GM12891 (cell line): ENCODE measurements around the gene GATAD2B.
"Not testable (repeated sequence)": the region's sequence is repeated elsewhere in the genome, so short reads cannot be mapped to it uniquely, and the experiment has no call there.

Source experiments
- DNase-seq: peaks from one replicate; pipeline ENCODE4 v3.0.0; 2011; ENCODE audit warnings: low spot score; ENCODE audit not compliant: insufficient read length
- FAIRE-seq: peaks from 2 replicates; lab custom pipeline; 2011; peaks lifted over from hg19 to GRCh38; lab: Jason Lieb, UNC
- PAX5 ChIP-seq: IDR thresholded peaks from 2 replicates; pipeline ENCODE4 v1.6.1; 2011; ENCODE audit warnings: low read length, moderate library complexity, mild to moderate bottlenecking; ENCODE audit not compliant: insufficient read depth, severe bottlenecking
- POLR2A ChIP-seq: IDR thresholded peaks from 2 replicates; pipeline ENCODE4 v1.6.1; 2011; ENCODE audit warnings: low read depth, low read length, control low read depth
- POLR2AphosphoS5 ChIP-seq: IDR thresholded peaks from 2 replicates; pipeline ENCODE4 v1.6.1; 2011; ENCODE audit warnings: low read depth, low read length, control low read depth
- POU2F2 ChIP-seq: IDR thresholded peaks from 2 replicates; pipeline ENCODE4 v1.6.1; 2011; ENCODE audit warnings: low read depth, mild to moderate bottlenecking, control low read depth, low read length, moderate library complexity
- SPI1 ChIP-seq: IDR thresholded peaks from 2 replicates; pipeline ENCODE4 v1.6.1; 2011; ENCODE audit warnings: low read depth, low read length, control low read depth
- TAF1 ChIP-seq: IDR thresholded peaks from 2 replicates; pipeline ENCODE4 v1.6.1; 2011; ENCODE audit warnings: low read depth, low read length, control low read depth

The GATAD2B gene

GRCh38 chr1:153921080-153921802 lies 1.5 kb downstream of the GATAD2B start:
- no peak for TF ChIP-seq POU2F2
- TF ChIP-seq SPI1, result no peak
- TF ChIP-seq PAX5, result no peak
- TF ChIP-seq POLR2AphosphoS5, result 0 out of 2 replicates have a peak, but pooled peaks have one; percentile 33
- no peak for TF ChIP-seq TAF1
- TF ChIP-seq POLR2A, result no peak
- DNase-seq (no peak), FAIRE-seq (no peak)

GRCh38 chr1:153919876-153920852 lies 2.6 kb downstream of the GATAD2B start:
- FAIRE-seq (peak; percentile 35), DNase-seq (no peak)
- no peak for TF ChIP-seq TAF1

GRCh38 chr1:153916297-153916696 lies 6.5 kb downstream of the GATAD2B start:
- DNase-seq (no peak), FAIRE-seq (no peak)
- TF ChIP-seq SPI1 (no peak), PAX5 (no peak), POLR2AphosphoS5 (no peak), POU2F2 (no peak), TAF1 (no peak), POLR2A (no peak)

- TF ChIP-seq POLR2A (no peak), PAX5 (no peak), TAF1 (no peak), POLR2AphosphoS5 (no peak), POU2F2 (no peak), SPI1 (no peak)
- FAIRE-seq, result no peak
- DNase-seq, result no peak
Observed at GRCh38 chr1:153912349-153912748, 10.4 kb downstream of the GATAD2B start.

- not testable (repeated sequence) for FAIRE-seq, DNase-seq
Observed at GRCh38 chr1:153910560-153910959, 12.2 kb downstream of the GATAD2B start.

- DNase-seq (no peak), FAIRE-seq (no peak)
- TF ChIP-seq POU2F2, result no peak
Observed at GRCh38 chr1:153908071-153908470, 14.7 kb downstream of the GATAD2B start.

- FAIRE-seq (no peak), DNase-seq (no peak)
- TF ChIP-seq POLR2A (no peak), TAF1 (no peak), POLR2AphosphoS5 (no peak), PAX5 (no peak), POU2F2 (no peak), SPI1 (no peak)
Observed at GRCh38 chr1:153907134-153907533, 15.6 kb downstream of the GATAD2B start.

- TF ChIP-seq POLR2AphosphoS5 (no peak), POLR2A (no peak), POU2F2 (no peak), PAX5 (no peak), SPI1 (no peak), TAF1 (no peak)
- DNase-seq, result no peak
- no peak for FAIRE-seq
Observed at GRCh38 chr1:153906396-153906795, 16.4 kb downstream of the GATAD2B start.

GRCh38 chr1:153905908-153906307 lies 16.9 kb downstream of the GATAD2B start:
- DNase-seq, FAIRE-seq: not testable (repeated sequence)

GRCh38 chr1:153903841-153904455 lies 18.8 kb downstream of the GATAD2B start:
- TF ChIP-seq POLR2AphosphoS5, result no peak
- FAIRE-seq (no peak), DNase-seq (no peak)
